Fibroblast of pulmonary artery (primary cell): ENCODE measurements around the gene TTYH1.
A peak's percentile ranks its signal among the peaks of the same experiment; 100 is the strongest.

ENCODE experiments used
- DNase-seq: peaks from one replicate; pipeline ENCODE4 v3.0.0-alpha.2; 2010; ENCODE audit warnings: low read depth
- H3K4me3 ChIP-seq: replicated peaks from 2 replicates; pipeline ENCODE4 v1.5.1; 2011; ENCODE audit warnings: low read depth, mild to moderate bottlenecking, control low read depth, low read length, moderate library complexity
- TF ChIP-seq, protein P1 (sequence below): IDR thresholded peaks from 2 replicates; pipeline ENCODE4 v1.5.1; 2011; ENCODE audit warnings: mild to moderate bottlenecking, control low read depth, low read length, inconsistent platforms; ENCODE audit errors: missing control alignments

The TTYH1 gene

DNA sequence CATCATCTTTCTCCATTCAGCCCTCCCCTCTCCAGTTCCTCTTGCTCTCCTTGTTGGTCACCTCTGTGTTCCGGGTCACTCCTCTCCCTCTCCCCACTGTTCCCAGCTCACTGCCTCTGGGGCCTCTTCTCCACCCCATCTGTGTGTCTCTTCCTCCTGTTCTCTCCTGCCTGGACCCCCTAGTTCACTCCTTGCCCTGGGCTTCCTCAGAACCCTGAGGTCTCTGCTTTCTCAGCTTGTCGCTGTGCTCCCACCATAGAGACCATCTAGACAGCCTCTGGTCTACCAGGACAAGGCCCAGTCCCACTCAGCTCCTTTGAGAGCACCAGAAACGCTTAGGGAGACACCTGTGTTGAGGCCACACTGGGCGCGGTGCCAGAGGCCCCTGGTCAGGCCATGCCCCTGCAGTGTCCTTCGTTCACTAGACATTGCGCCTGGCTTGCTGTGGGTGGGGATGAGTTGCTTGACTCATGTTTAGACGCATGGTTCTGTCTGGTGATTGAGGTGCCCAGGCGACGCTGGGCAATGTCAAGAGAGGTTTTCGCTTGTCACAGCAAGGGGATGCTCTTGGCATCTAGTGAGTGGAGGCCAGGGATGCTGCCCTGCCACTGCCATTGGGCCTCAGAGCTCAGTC, 43.5 kb downstream of the TTYH1 start:
- TF ChIP-seq, protein P1, sequence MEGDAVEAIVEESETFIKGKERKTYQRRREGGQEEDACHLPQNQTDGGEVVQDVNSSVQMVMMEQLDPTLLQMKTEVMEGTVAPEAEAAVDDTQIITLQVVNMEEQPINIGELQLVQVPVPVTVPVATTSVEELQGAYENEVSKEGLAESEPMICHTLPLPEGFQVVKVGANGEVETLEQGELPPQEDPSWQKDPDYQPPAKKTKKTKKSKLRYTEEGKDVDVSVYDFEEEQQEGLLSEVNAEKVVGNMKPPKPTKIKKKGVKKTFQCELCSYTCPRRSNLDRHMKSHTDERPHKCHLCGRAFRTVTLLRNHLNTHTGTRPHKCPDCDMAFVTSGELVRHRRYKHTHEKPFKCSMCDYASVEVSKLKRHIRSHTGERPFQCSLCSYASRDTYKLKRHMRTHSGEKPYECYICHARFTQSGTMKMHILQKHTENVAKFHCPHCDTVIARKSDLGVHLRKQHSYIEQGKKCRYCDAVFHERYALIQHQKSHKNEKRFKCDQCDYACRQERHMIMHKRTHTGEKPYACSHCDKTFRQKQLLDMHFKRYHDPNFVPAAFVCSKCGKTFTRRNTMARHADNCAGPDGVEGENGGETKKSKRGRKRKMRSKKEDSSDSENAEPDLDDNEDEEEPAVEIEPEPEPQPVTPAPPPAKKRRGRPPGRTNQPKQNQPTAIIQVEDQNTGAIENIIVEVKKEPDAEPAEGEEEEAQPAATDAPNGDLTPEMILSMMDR, result no peak
- DNase-seq, result no peak

DNA sequence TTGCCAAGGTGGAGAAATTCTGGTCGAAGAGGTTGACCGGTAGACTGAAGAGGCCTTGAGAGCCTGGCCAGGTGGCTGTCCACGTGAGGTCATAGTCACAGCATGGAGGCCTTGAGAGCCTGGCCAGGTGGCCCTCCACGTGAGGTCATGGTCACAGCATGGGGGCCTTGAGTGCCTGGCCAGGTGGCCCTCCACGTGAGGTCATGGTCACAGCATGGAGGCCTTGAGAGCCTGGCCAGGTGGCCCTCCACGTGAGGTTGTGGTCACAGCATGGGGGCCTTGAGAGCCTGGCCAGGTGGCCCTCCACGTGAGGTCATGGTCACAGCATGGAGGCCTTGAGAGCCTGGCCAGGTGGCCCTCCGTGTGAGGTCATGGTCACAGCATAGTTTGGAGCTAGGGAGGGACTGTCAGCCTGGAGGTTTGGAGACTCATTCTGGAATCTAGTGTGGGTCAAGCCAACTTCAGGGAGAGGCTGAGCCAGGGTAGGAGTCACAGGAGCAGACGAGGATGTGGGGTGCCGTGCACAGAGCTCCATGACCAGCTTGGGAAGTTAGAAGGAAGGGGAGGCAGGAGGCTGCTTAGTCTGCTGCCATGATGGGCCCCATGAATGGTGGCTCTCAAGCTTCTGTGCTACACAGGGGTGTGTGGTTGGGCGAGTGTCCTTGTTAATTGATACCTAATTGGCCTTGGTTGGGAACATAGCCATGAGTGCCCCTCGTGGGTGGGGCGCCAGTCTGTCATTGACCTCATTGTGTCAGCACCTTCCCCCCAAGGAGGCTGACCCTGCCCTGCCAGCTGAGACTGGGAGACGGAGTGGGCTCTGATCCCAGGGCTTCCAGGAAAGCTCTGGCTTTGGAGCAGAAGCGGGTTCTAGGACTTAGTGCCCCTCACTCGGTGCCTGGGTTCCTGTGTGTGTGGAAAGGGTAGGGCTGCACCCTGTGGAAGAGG, 44.3 kb downstream of the TTYH1 start:
- TF ChIP-seq, protein P1, result no peak
- H3K4me3 ChIP-seq, result no peak overlapping the region
- DNase-seq, result no peak

More for the DNA sequence above, 43.5 kb downstream of the TTYH1 start:
- H3K4me3 ChIP-seq, result no peak overlapping the region

DNA sequence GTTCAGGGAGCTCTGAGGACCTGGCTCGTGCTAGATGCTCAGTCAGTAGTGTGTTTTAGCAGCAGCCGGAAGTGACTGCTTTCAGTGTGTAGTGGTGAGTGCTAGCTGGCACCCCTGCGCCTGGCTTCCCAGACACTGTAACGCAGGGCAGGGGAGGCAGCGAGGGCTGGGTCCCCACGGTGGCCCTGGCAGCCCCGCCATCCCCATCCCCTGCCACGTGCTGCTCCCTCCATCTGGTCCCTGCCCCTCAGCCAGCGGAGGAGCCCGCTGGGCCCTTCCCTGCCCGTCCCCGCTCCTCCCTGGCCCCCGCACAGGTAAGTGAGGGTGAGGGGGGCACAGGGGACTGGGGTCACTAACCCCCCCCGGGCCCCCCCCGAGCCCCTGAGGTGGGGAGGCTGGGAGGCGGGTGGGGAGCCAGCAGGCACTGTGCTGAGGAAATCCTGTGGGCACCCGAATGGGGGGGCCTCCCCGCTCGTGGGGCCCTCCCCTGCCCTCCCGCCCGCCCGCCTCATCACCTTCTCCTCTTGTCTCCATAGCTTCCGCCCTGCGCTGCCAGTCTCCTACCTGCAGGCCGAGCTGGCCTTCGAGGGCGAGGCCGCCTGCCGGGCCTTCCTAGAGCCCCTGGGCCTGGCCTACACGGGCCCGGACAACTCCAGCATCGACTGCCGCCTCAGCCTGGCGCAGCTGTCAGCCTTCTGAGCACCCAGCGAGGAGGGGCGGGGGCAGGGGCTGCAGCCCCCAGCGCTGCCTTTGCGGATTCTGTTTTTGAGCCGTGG, 45.2 kb downstream of the TTYH1 start:
- TF ChIP-seq, protein P1, result no peak
- DNase-seq, result no peak
- H3K4me3 ChIP-seq, result no peak overlapping the region

DNA sequence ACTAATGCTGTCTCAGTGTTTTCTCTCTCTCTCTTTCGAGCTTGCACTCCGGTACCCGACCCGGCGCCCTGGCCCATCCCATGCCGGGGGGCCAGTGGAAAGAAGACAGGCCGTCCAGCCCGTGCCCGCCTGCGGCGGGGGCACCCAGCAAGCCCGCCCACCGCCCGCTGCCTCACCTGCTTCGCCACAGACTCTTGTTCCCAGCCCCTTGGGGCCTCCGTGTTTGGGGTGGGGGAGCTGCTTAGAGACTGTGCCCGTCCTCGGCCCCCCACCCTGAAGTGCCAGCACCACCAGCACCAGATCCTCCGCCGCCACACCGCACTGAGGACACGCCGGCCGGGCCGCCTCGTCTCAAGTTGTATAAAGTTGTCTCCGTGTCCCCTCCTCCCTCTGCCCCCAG, 45.9 kb downstream of the TTYH1 start:
- DNase-seq, result no peak
- no peak overlapping the region for H3K4me3 ChIP-seq
- TF ChIP-seq, protein P1, result no peak

DNA sequence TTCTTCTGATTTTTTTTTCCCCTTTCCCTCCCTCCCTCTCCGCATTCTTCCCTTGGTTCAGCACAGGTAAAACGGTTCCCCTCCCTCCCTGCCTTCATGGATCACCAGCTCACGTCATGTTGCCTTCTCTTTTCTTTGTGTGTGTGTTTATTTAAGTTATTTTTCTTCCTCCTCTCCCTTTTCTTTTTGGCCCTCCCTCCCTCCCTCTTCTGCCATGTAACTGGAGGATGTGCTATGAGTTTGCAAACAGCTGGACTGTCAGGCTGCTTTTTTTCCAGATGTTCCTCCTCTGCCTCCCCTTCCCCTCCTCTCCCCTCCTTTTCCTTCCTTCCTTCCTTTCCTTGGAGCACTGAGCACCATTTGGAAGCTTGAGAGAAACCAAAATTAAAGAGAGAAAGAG, 46.3 kb downstream of the TTYH1 start:
- TF ChIP-seq, protein P1, result no peak
- DNase-seq, result peak; percentile 57
- no peak overlapping the region for H3K4me3 ChIP-seq

DNA sequence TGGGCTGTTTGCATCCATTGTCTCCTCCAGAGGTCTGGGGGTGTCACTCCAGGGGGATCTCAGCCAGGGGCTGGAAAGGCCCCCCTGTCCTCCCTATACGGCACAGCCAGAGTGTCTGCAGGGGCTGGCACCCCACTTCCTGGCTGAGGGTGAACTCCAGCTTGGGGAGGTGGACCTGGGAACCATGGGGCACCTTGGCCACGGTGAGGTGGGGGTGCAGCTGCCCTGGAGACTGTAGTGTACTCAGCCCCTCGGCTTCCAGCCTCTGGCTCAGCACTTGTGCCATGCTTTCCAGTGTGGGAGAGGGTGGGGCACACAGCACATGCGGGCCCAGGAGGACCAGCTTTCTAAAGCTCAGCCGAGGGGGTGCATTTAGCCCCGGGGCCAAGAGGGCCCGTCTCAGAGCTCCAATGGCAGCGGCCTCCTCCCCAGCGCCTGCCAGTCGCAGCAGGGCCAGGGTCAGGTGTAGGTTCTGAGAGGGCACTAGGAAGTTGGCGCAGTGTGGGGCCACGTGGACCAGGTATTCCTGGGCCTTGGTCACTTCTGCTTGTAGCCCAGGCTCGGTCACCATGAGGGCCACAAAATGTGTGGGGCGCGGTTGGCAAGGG, 46.9 kb downstream of the TTYH1 start:
- DNase-seq, result no peak
- peak overlapping the region; percentile 58 for H3K4me3 ChIP-seq
- TF ChIP-seq, protein P1, result no peak
